HepG2 (cell line): Measurements from ENCODE around the gene RINL. TPM values are rescaled to one million over a fixed set of nuclear protein-coding genes. Genes with fewer than 3 reads are reported as not detected.

Experiments
- ARHGAP35 ChIP-seq: sonication (generic); formaldehyde crosslinking; IDR thresholded peaks from 2 replicates; pipeline ENCODE4 v1.9.0; 2022; ENCODE audit warnings: mild to moderate bottlenecking, inconsistent platforms, moderate library complexity, missing genetic modification reagents, borderline replicate concordance
- ATAD3A ChIP-seq: sonication (generic); formaldehyde crosslinking; IDR thresholded peaks from 2 replicates; pipeline ENCODE4 v1.4.0; 2020; ENCODE audit warnings: missing genetic modification reagents
- DMTF1 ChIP-seq: sonication (generic); formaldehyde crosslinking; IDR thresholded peaks from 2 replicates; pipeline ENCODE4 v1.4.0; 2020; ENCODE audit warnings: mild to moderate bottlenecking, missing genetic modification reagents
- HOXA7 ChIP-seq: sonication (generic); formaldehyde crosslinking; IDR thresholded peaks from 2 replicates; pipeline ENCODE4 v1.8.1; 2022; ENCODE audit warnings: mild to moderate bottlenecking, missing genetic modification reagents, moderate library complexity
- HOXD1 ChIP-seq: sonication (generic); formaldehyde crosslinking; IDR thresholded peaks from 2 replicates; pipeline ENCODE4 v1.5.0; 2020; ENCODE audit warnings: missing genetic modification reagents
- IRF9 ChIP-seq: sonication (generic); formaldehyde crosslinking; IDR thresholded peaks from 2 replicates; pipeline ENCODE4 v1.8.0; 2022; ENCODE audit warnings: missing genetic modification reagents, mild to moderate bottlenecking, borderline replicate concordance
- RBM22 ChIP-seq: fragments of 200-400 bp; formaldehyde crosslinking; optimal IDR thresholded peaks from 2 replicates; pipeline ENCODE3; 2017; ENCODE audit warnings: mild to moderate bottlenecking, low read length, moderate library complexity
- RELA ChIP-seq: sonication (generic); formaldehyde crosslinking; IDR thresholded peaks from 2 replicates; pipeline ENCODE4 v1.4.0; 2020; ENCODE audit warnings: missing genetic modification reagents
- REXO4 ChIP-seq: sonication (generic); formaldehyde crosslinking; IDR thresholded peaks from 2 replicates; pipeline ENCODE4 v1.8.0; 2022; ENCODE audit warnings: missing genetic modification reagents, mild to moderate bottlenecking, borderline replicate concordance
- RNF2 ChIP-seq: fragments of 450-650 bp; conservative IDR thresholded peaks from 2 replicates; pipeline ENCODE4 v1.6.1; 2016; ENCODE audit warnings: low read depth
- SAP130 ChIP-seq: IDR thresholded peaks from 2 replicates; pipeline ENCODE4 v1.6.1; 2016; ENCODE audit warnings: low read depth
- TRIM22 ChIP-seq: fragments of 450-650 bp; IDR thresholded peaks from 2 replicates; pipeline ENCODE4 v1.6.1; 2017
- ZBTB3 ChIP-seq: sonication (generic); formaldehyde crosslinking; IDR thresholded peaks from 2 replicates; pipeline ENCODE4 v1.4.0; 2020; ENCODE audit warnings: low read depth, mild to moderate bottlenecking, moderate library complexity, missing genetic modification reagents, borderline replicate concordance
- ZNF205 ChIP-seq: IDR thresholded peaks from 2 replicates; pipeline ENCODE4 v1.6.1; 2018; ENCODE audit warnings: missing biosample characterization, missing genetic modification reagents
- ZNF484 ChIP-seq: sonication (generic); formaldehyde crosslinking; IDR thresholded peaks from 2 replicates; pipeline ENCODE4 v1.5.1; 2020; ENCODE audit warnings: mild to moderate bottlenecking, low read depth, missing genetic modification reagents, borderline replicate concordance
- ZNF691 ChIP-seq: sonication (generic); formaldehyde crosslinking; IDR thresholded peaks from 2 replicates; pipeline ENCODE4 v1.4.0; 2020; ENCODE audit warnings: missing genetic modification reagents, low read depth, mild to moderate bottlenecking, borderline replicate concordance
- ZNF773 ChIP-seq: sonication (generic); formaldehyde crosslinking; IDR thresholded peaks from 2 replicates; pipeline ENCODE4 v1.4.0; 2020; ENCODE audit warnings: missing genetic modification reagents, borderline replicate concordance
- polyA plus RNA-seq, 8 experiments: library from polyadenylated mRNA; depleted of rRNA in 3 of 8; stranded (reverse) in 7 of 8; unstranded in 1 of 8; fragments of >200 nt; fragmentation: Illumina TruSeq in 4 of 8; extraction: Trizol in 4 of 8; gene quantifications; 2 replicates each; pipeline versions ENCODE4 v1.2.1 to v1.2.3, GENCODE V29; 2011 to 2016; ENCODE audit warnings: low read depth in 4 of 8, missing spikeins in 1 of 8, mixed read lengths in 1 of 8; ENCODE audit not compliant: insufficient read depth in 1 of 8
- total RNA-seq, 5 experiments: library from RNA; depleted of rRNA; stranded (reverse); fragments of >200 nt; fragmentation: Illumina TruSeq; extraction: Trizol; gene quantifications; 2 replicates each; pipeline ENCODE4 v1.2.3, GENCODE V29; 2016; ENCODE audit warnings: low read depth in 1 of 5
- TF ChIP-seq, protein P1 (sequence below): IDR thresholded peaks from 2 replicates; pipeline ENCODE4 v1.6.1; 2016; ENCODE audit warnings: mild to moderate bottlenecking
- TF ChIP-seq, protein P2 (sequence below): IDR thresholded peaks from 2 replicates; pipeline ENCODE4 v1.6.1; 2016; ENCODE audit warnings: low read depth, control low read depth

RINL gene
- total and polyA plus RNA-seq, 2 of the 13 experiments (the other 11 are each of a cell fraction or from before 2014, with no cell fraction given) = 11.4 to 18.0 TPM

GRCh38 chr19:38877781-38878574 is at the start of gene RINL (continued):
- TF ChIP-seq TRIM22 (no peak), ATAD3A (no peak), ZNF484 (CRISPR knock-in tag) (no peak), ZNF205 (CRISPR knock-in tag) (no peak), ZNF691 (CRISPR knock-in tag) (no peak), REXO4 (CRISPR knock-in tag) (0 out of 2 replicates have a peak, but pooled peaks have one; percentile 50), DMTF1 (0 out of 2 replicates have a peak, but pooled peaks have one; percentile 43), HOXD1 (CRISPR knock-in tag) (no peak), ZBTB3 (CRISPR knock-in tag) (no peak), SAP130 (CRISPR knock-in tag) (peak; percentile 51), RELA (CRISPR knock-in tag) (no peak), RNF2 (no peak), RBM22 (no peak), HOXA7 (CRISPR knock-in tag) (no peak), ZNF773 (CRISPR knock-in tag) (no peak), IRF9 (peak; percentile 75; the same call in 1 of the 2 replicates), ARHGAP35 (no peak; the same call in 1 of the 2 replicates)
- TF ChIP-seq, protein P1, sequence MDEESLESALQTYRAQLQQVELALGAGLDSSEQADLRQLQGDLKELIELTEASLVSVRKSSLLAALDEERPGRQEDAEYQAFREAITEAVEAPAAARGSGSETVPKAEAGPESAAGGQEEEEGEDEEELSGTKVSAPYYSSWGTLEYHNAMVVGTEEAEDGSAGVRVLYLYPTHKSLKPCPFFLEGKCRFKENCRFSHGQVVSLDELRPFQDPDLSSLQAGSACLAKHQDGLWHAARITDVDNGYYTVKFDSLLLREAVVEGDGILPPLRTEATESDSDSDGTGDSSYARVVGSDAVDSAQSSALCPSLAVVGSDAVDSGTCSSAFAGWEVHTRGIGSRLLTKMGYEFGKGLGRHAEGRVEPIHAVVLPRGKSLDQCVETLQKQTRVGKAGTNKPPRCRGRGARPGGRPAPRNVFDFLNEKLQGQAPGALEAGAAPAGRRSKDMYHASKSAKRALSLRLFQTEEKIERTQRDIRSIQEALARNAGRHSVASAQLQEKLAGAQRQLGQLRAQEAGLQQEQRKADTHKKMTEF (CRISPR knock-in tag) = no peak
- TF ChIP-seq, protein P2, sequence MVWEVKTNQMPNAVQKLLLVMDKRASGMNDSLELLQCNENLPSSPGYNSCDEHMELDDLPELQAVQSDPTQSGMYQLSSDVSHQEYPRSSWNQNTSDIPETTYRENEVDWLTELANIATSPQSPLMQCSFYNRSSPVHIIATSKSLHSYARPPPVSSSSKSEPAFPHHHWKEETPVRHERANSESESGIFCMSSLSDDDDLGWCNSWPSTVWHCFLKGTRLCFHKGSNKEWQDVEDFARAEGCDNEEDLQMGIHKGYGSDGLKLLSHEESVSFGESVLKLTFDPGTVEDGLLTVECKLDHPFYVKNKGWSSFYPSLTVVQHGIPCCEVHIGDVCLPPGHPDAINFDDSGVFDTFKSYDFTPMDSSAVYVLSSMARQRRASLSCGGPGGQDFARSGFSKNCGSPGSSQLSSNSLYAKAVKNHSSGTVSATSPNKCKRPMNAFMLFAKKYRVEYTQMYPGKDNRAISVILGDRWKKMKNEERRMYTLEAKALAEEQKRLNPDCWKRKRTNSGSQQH = no peak
